ENCODE results near the gene PIGU.

PIGU gene

GRCh38 chr20:34708621-34709043 lies 31.7 kb upstream of the PIGU start:
- no peak for DNase-seq (ENCODE audit: low read depth)
- peak overlapping the region; percentile 62 for H3K4me3 ChIP-seq (ENCODE audit: low read depth, low read length)

GRCh38 chr20:34706912-34707784 lies 30.3 kb upstream of the PIGU start:
- H3K4me3 ChIP-seq (ENCODE audit: low read depth, low read length): no peak overlapping the region
- DNase-seq (ENCODE audit: low read depth): no peak

- no peak for DNase-seq (ENCODE audit: low read depth)
- H3K4me3 ChIP-seq (ENCODE audit: low read depth, low read length): no peak overlapping the region
Measured at GRCh38 chr20:34706302-34706875, 29.5 kb upstream of the PIGU start.

GRCh38 chr20:34705397-34706301 lies 28.8 kb upstream of the PIGU start:
- DNase-seq (ENCODE audit: low read depth): no peak

GRCh38 chr20:34705008-34705396 lies 28.1 kb upstream of the PIGU start:
- H3K4me3 ChIP-seq (ENCODE audit: low read depth, low read length): peak overlapping the region; percentile 81
- no peak for DNase-seq (ENCODE audit: low read depth)

More at GRCh38 chr20:34705397-34706301, 28.8 kb upstream of the PIGU start:
- H3K4me3 ChIP-seq (ENCODE audit: low read depth, low read length): no peak overlapping the region

GRCh38 chr20:34704177-34705007 lies 27.5 kb upstream of the PIGU start, which contains the start of gene TP53INP2:
Gene TP53INP2, plus strand, starts transcription at chr20:34704344. Its CDS starts 4,396 bp downstream, at chr20:34708740.
- peak; percentile 68 for DNase-seq (ENCODE audit: low read depth)
- peak within 1 kb of the TSS; percentile 81 for H3K4me3 ChIP-seq (ENCODE audit: low read depth, low read length)

GRCh38 chr20:34703424-34704176 lies 26.7 kb upstream of the PIGU start:
- H3K4me3 ChIP-seq (ENCODE audit: low read depth, low read length): peak overlapping the region; percentile 81
- no peak for DNase-seq (ENCODE audit: low read depth)

- H3K4me3 ChIP-seq (ENCODE audit: low read depth, low read length): no peak overlapping the region
- DNase-seq (ENCODE audit: low read depth): no peak
Measured at GRCh38 chr20:34703061-34703423, 26.1 kb upstream of the PIGU start.

GRCh38 chr20:34701405-34702085 lies 24.7 kb upstream of the PIGU start:
- H3K4me3 ChIP-seq (ENCODE audit: low read depth, low read length): no peak overlapping the region

GRCh38 chr20:34693414-34693813 lies 16.5 kb upstream of the PIGU start:
- H3K4me3 ChIP-seq (ENCODE audit: low read depth, low read length): no peak overlapping the region
- DNase-seq (ENCODE audit: low read depth): no peak

More at GRCh38 chr20:34701405-34702085, 24.7 kb upstream of the PIGU start:
- no peak for DNase-seq (ENCODE audit: low read depth)

- DNase-seq (ENCODE audit: low read depth): no peak
- no peak overlapping the region for H3K4me3 ChIP-seq (ENCODE audit: low read depth, low read length)
Measured at GRCh38 chr20:34691838-34692237, 14.9 kb upstream of the PIGU start.

GRCh38 chr20:34689486-34689885 lies 12.6 kb upstream of the PIGU start:
- DNase-seq (ENCODE audit: low read depth): no peak
- no peak overlapping the region for H3K4me3 ChIP-seq (ENCODE audit: low read depth, low read length)

- no peak overlapping the region for H3K4me3 ChIP-seq (ENCODE audit: low read depth, low read length)
- DNase-seq (ENCODE audit: low read depth): no peak
Measured at GRCh38 chr20:34683667-34684066, 6.8 kb upstream of the PIGU start.

GRCh38 chr20:34680586-34681175 lies 3.8 kb upstream of the PIGU start:
- H3K4me3 ChIP-seq (ENCODE audit: low read depth, low read length): no peak overlapping the region
- DNase-seq (ENCODE audit: low read depth): no peak

- no peak for DNase-seq (ENCODE audit: low read depth)
- peak overlapping the region; percentile 77 for H3K4me3 ChIP-seq (ENCODE audit: low read depth, low read length)
Measured at GRCh38 chr20:34675993-34676641, 775 bp downstream of the PIGU start.

GRCh38 chr20:34675561-34675960 lies 1.3 kb downstream of the PIGU start:
- no peak for DNase-seq (ENCODE audit: low read depth)
- H3K4me3 ChIP-seq (ENCODE audit: low read depth, low read length): no peak overlapping the region

GRCh38 chr20:34673412-34673811 lies 3.5 kb downstream of the PIGU start:
- DNase-seq (ENCODE audit: low read depth): no peak
- no peak overlapping the region for H3K4me3 ChIP-seq (ENCODE audit: low read depth, low read length)

Data from skeletal muscle cell (primary cell).